PC-9 (cell line): ENCODE results near the gene RCOR1.

ENCODE experiments used
- EZH2 ChIP-seq: fragments of 200-600 bp; sonication (generic); IDR thresholded peaks from 2 replicates; pipeline ENCODE4 v1.8.0; 2017; ENCODE audit warnings: antibody characterized with exemption, low read depth
- TF ChIP-seq, protein P1 (sequence below): fragments of 200-600 bp; sonication (generic); conservative IDR thresholded peaks from 2 replicates; pipeline ENCODE4 v1.6.1; 2017; ENCODE audit warnings: mixed run types, antibody characterized with exemption, mild to moderate bottlenecking, moderate library complexity

DNA sequence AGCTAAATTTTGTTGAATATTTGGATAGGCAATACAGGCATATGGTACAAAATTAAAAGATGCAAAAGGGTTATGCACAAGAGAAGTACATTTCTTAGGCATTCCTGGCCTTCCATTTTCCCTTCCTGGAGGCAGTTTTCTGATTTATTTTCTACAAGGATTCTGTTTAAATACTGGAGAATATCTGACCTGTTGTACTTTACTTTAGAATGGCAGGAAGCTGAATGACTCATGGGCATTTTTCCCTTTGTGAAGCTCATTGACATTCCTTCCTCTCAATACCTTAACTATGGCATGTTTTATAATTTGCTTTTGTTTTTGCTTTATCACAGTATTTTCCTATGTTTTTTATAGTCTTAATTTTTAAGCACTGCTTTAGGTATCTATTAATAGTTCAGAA, 62.7 kb downstream of the RCOR1 start:
- TF ChIP-seq, protein P1, sequence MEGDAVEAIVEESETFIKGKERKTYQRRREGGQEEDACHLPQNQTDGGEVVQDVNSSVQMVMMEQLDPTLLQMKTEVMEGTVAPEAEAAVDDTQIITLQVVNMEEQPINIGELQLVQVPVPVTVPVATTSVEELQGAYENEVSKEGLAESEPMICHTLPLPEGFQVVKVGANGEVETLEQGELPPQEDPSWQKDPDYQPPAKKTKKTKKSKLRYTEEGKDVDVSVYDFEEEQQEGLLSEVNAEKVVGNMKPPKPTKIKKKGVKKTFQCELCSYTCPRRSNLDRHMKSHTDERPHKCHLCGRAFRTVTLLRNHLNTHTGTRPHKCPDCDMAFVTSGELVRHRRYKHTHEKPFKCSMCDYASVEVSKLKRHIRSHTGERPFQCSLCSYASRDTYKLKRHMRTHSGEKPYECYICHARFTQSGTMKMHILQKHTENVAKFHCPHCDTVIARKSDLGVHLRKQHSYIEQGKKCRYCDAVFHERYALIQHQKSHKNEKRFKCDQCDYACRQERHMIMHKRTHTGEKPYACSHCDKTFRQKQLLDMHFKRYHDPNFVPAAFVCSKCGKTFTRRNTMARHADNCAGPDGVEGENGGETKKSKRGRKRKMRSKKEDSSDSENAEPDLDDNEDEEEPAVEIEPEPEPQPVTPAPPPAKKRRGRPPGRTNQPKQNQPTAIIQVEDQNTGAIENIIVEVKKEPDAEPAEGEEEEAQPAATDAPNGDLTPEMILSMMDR = no peak
- TF ChIP-seq EZH2 = no peak
